Midbrain (tissue), 1 donor: Measurements from ENCODE around the gene SIRT3.
A peak's percentile ranks its signal among the peaks of the same experiment; 100 is the strongest.

Experiments
- DNase-seq: peaks from one replicate; lab custom pipeline; 2025; lab: John Stamatoyannopoulos, UW

SIRT3 gene

DNA sequence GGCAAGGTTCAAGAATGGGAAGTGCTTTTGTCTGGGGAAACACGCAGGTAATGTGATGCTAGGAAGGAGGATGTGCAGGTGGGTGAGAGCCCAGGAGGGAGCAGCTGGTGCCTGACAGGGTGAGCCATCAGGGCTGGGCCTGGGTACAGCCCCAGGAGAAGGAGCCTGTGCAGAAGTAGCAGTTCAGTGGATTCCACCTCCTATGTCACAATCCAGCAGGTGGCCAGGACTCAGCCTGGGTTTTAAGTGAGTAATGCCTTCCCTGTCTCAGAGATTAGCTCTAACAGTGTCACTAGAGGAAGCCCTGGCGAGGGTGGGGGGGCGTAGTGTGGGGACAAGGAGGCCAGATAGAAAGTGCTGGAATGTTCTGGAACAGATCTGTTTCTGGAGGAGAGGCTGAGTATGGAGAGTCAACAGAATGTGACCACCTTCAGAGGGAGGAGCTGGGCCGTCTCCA is 20.5 kb downstream of the SIRT3 start:
- DNase-seq, result no peak

DNA sequence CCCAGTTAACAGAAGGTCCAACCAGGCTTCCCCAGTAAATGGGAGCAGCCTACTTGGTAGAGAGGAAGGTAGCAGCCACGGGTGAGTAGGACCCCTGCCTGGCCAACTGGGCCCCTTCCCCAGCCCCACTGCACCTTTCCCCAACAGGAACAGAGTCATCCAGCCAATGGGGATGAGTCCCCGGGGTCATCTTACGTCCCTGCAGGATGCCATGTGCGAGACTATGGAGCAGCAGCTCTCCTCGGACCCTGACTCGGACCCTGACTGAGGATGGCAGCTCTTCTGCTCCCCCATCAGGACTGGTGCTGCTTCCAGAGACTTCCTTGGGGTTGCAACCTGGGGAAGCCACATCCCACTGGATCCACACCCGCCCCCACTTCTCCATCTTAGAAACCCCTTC is 22.1 kb downstream of the SIRT3 start:
- no peak for DNase-seq

DNA sequence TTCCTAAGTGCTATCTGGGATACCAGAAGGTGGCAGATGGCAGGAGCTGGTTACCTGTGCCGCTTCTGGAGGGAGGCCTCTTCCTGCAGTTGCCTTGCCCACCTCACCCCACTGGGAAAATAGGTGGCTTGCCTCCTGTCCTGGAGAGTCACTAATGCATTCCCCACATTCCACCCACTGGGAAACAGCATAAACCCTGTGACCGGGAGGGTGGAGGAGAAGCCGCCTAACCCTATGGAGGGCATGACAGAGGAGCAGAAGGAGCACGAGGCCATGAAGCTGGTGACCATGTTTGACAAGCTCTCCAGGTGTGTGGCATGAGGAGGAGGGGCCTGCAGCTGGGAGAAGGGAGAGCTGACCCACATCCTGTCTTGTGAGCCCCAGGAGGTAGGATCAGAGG is 23.0 kb downstream of the SIRT3 start:
- no peak for DNase-seq

DNA sequence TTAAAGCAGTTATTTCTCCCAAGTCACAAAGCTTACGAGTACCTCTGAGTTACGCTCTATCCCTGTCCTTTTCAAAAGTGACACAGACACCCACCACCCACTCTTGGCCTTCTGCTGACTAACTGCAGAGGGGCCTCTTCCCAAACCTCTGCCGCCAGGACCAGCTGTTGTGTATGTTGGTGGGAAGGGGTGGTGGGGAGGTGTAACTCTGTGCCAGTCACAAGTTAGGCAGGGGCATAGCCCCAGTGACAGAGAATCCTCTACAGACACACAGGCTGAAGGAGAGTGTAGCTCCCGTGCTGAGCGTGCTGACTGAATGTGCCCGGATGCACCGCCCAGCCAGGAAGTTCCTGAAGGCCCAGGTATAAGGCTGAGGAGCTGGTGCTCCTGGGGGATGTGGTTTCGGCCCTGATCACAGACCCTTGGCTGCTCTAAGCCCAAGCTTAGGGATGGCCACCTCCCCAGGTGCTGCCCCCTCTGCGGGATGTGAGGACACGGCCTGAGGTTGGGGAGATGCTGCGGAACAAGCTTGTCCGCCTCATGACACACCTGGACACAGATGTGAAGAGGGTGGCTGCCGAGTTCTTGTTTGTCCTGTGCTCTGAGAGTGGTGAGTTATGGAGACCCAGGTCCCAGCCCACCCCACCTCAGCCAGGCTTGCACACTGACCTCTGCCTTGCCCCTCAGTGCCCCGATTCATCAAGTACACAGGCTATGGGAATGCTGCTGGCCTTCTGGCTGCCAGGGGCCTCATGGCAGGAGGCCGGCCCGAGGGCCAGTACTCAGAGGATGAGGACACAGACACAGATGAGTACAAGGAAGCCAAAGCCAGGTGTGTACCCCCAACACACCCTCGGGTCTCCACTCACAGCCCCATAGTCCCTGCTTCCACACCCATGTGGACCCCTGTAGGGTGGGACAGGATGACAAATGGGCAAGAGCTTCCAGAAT is 23.7 kb downstream of the SIRT3 start:
- DNase-seq, result no peak

DNA sequence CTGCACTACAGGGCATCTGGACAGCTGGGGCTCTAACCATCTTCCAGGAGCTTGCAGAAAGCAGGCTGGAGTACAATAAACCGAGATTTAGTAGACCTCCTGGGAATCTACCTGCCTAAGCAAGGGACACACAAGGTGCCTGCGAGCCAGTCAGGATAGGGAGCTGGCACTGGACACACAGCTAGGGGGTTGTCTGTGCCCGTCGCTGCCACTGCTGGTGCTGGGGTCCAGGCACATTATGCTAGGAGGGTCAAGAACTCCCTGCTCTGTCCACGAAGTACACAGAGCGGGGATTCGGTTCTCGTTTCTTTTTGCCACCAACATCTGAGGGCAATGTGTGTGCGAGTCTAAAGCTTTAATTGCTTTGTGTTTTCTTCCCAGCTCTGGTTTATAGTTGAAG is 24.4 kb downstream of the SIRT3 start:
- no peak for DNase-seq

DNA sequence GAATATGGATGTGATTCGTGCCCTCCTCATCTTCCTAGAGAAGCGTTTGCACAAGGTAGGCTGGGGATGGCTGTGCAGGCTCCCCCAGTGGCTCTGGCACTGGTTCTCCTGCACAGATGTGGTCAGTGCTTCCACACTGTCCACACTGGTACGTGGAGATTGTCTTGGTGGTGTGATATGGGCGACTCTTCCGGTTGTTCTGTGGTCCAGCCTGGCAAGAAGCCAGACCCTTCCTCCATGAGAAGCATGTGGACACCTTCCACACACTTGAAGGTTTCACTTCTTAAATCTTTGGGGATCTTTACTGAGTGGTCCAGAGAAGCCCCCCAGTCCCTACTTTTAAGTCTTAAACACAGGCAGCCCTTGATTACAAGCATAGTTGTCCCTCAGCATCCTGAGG is 24.8 kb downstream of the SIRT3 start:
- no peak for DNase-seq

DNA sequence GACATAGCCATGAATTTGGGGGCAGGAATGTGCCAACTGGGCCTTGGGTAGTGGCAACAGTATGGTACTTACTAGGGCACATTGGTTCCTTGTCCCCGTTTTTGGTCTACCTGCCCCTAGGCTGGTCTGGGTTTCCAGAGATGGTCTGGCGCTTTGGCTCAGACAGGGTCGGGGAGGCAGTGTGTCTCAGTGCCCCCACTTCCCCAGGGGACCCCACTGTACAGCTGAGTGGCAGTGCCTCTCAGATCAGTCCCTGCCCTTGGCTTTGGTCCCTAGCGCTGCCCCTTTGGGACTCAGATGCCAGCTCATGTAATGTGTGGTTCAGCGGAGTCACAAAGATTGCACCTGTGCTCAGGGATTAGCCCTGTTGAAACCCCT is 25.4 kb downstream of the SIRT3 start:
- DNase-seq, result no peak

DNA sequence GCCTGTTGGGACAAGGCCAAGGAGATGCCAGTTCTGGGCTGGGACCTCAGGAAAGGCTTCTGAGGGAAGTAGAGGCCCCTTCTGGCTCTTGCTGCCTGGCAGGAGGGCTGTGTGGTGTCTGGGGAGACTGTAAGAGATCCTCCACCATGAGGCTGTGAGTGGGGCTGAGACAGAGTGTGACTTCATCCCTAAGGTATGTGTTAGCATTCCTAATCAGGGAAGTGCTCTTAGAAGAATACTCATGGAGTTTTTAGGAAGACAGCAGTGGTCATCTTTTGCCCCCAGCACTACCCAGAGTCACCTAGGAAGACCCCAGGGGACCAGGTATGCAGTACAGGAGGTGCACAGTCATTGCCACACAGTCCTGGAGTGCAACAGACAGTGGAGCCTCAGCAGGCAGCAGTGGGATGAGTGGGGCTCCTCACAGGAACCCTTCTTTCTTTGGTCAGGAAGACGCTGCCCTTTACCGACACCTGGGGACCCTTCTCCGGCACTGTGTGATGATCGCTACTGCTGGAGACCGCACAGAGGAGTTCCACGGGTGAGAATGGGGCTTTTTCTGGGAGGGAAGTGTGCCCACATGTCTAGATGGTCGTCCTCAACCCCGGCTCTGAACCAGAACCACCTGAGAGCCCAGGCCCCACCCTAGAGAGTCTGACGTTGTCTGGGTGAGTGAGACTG is 25.9 kb downstream of the SIRT3 start:
- DNase-seq, result no peak

DNA sequence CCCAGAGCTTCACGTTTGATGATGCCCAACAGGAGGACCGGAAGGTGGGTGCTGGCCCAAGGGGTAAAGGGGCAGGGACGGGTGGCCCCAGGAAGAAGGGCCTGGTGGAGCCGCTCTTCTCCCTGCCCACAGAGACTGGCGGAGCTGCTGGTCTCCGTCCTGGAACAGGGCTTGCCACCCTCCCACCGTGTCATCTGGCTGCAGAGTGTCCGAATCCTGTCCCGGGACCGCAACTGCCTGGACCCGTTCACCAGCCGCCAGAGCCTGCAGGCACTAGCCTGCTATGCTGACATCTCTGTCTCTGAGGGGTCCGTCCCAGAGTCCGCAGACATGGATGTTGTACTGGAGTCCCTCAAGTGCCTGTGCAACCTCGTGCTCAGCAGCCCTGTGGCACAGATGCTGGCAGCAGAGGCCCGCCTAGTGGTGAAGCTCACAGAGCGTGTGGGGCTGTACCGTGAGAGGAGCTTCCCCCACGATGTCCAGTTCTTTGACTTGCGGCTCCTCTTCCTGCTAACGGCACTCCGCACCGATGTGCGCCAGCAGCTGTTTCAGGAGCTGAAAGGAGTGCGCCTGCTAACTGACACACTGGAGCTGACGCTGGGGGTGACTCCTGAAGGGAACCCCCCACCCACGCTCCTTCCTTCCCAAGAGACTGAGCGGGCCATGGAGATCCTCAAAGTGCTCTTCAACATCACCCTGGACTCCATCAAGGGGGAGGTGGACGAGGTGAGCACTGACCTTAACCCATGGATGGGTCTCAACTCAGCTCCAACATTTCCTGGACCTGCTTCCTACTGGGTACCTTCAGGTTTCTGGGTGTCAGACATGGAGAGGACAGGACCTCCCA is 26.6 kb downstream of the SIRT3 start:
- no peak for DNase-seq

DNA sequence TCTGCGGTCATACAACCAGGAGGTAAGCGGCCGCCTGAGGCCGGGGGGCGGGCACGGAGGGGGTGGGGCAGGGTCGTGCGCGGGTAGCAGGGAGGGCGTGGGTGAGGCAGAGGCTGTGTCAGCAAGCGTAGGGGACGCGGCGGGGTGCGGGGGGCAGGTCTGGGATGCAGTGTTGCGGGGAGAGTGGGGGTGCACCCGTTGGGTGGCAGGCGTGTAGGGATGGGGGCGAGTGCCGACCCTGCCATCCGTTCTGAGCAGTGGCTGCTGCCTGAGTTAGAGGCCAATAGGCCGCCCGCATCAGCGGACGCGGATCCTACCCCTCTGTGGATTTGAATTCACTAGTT is 27.3 kb downstream of the SIRT3 start:
- DNase-seq, result no peak

DNA sequence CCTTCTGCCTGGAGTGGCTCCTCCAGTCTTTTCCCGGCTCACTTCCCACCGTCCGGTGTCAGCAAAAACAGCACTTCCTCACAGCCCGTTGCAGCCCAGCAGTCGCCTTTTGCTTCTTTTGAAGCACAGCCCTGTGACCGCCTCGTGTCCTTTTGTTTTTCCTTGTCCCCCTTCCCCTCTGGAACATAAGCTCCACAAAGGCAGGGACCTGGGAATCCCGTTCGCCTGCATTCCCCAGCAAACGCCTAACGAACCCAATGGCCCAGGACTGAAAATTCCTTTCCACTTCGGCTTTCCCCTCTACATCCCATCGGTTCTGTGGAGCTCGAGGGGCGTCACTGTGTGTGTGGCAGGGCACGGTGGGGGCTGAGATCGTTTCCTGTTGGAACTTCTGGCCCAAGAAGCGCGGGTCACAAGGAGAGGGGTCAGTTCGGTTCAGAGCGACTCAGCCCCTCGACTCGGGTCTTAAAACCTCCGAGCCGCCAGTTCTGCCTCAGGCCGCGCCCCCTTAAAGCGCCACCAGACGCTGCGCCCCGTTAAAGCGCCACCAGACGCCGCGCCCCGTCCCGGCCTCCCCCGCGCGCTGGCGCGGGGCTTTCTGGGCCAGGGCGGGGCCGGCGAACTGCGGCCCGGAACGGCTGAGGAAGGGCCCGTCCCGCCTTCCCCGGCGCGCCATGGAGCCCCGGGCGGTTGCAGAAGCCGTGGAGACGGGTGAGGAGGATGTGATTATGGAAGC is 27.8 kb downstream of the SIRT3 start:
- DNase-seq, result peak; percentile 76

DNA sequence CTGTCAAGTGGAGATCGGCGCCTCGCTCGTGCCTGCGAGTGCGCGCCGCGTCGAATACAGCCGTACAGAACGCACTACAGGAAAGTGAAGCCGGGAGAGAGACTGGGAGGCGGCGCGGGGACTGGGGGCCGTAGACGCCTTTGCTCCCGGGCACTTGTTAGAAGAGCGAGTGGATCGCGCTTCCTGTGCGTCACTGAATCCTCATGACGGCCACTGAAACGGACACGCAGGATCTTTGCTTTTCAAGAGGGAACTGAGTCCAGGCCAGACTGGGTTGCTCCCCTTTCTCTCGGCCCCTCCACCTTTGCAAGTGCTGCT is 28.3 kb downstream of the SIRT3 start:
- no peak for DNase-seq

DNA sequence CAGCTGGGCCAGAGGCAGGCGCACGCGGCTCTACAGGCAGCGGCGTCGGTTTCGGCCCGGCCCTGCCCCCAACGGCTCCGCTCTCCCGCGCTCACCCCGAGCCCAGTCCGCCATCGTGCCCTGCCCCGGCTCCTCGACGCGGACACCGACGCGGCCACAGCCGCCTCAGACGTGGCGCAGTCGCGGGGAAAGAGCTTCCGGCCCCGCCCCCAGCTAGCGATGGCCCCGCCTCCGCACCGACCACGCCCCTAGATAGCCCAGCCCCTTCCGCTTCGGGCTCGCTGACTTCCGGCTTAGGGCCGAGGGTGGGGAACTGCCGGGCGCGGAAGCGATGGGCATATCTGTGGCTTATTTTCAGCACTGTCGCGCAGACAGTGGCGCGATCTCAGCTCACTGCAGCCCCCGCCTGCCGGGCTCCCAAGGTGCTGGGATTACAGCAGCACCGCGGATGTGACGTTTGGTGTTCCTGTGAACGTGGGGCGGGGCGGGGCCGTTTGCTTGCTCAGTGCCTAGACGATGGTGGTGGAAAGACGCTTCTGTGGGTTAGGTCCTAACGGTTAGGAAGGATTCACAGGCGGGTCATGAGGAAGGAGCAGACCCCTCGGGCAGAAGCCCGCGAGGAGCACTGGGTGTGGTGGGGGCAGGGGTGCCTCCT is 28.8 kb downstream of the SIRT3 start, which contains the start of the genes BET1L and RIC8A:
BET1L (minus strand) TSS at position 192 of the 655 bp plus-strand sequence; CDS start at position 114, 78 bp downstream.
RIC8A (plus strand) TSS at position 501 of the 655 bp plus-strand sequence. CDS start 1,147 bp downstream, outside the sequence.
- DNase-seq, result peak; percentile 99

DNA sequence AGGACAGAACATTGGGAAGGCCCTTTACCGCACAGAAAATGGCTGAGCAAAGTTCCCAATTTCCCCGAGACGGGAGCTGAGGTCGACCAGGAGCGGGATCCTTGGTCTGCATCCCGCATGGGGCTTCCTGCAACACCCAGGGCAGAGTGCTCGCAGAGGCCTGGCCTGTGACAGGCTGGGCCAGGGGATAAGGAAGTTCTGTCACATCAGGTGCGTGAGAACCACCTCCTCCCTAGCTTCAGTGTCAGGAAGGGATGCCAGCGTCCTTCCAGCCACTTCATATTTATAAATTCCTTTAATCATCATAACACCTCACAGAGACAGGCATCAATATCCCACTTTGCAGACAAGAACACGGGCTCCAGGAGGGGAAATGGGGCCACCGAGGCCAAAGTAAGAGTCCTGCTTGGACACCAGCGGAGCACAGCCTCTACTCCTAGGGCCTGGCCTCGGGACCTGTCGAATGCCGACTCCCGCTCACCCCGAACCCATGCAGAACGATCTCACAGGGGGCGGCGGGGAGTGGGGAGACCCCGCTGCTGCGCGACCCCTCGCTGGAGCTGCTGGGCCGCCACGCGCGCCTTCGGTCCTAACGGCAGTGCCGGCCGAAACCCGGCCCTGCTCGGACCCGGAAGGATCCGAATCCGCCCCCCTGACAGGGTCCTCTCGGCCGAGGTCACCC is 29.5 kb downstream of the SIRT3 start:
- DNase-seq, result no peak

DNA sequence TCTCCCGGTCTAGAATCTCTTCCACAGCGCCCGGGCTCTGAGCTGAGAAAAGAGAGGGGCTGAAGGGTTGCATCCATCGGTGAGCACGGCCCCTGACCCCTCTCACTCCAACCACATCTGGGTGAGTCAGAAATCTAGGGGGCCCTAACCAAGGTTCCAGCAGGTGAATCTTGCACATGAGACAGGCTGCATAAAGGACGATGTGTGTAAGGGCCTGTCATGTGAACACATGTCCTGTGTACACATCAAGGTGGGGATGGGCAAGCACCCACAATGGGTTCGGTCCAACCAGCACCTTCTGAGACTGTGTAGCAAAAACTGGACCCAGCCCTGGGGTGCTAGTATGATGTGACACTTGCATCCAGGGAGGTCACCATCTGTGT is 30.1 kb downstream of the SIRT3 start:
- no peak for DNase-seq

DNA sequence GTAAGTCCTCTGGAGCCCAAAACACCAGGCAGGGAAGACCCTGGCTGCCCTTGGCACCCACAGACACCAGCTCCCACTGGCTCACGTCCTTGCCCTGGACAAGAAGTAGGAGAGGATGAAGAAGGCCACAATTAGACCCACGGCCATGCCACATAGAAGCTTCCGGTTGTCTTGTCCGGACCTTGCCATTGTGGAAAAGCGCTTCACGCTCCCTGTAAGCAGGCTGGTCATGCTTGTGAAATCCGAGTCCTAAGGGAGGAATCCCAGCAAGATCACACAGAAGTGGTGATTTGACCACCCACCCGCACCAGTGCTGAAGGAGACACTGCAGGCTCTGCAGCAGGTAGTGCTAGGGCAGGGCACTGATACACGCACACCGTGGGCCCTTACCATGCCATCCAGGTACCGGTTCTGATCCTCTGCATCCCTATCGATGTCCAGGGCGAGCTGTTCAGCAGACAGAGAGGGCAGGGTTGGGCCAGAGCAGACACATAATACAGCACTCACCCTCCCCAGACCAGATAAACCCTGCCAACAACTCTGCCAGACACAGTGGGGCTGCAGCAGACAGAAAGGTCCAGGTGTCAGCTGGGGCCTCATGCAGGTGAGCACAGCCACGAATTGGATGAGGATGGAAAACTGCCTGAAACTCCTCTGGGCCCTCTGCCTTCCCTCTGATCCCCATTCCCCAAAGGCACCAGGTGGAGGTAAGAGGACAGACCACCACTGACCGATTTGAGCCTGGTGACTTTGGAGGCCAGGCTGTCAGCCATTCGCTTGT is 30.7 kb downstream of the SIRT3 start:
- DNase-seq, result no peak

DNA sequence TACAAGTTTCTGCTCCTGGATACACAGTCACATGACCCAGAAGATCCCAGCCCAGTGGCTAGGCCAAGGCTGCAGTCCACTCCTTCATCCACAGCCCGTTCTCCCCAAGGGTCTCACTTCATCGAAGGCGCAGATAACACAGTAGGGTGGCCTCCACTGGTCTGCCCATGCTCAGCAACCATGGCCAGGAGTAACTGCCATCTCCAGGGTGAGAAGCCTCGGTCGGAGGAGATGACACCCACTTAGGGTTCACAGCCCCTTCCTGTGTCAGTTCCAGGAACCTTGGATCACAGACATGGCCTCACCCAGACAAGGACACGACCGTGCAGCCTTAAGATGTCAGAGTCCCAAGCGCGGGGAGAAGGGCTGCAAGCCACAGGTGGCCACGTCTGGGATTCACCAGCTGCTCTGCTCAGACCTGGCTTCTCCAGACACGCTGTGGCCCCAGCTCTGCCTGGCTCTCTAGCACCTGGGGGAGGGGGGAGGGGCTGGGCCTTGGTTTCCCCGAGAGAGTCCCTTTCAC is 31.5 kb downstream of the SIRT3 start:
- DNase-seq, result no peak

DNA sequence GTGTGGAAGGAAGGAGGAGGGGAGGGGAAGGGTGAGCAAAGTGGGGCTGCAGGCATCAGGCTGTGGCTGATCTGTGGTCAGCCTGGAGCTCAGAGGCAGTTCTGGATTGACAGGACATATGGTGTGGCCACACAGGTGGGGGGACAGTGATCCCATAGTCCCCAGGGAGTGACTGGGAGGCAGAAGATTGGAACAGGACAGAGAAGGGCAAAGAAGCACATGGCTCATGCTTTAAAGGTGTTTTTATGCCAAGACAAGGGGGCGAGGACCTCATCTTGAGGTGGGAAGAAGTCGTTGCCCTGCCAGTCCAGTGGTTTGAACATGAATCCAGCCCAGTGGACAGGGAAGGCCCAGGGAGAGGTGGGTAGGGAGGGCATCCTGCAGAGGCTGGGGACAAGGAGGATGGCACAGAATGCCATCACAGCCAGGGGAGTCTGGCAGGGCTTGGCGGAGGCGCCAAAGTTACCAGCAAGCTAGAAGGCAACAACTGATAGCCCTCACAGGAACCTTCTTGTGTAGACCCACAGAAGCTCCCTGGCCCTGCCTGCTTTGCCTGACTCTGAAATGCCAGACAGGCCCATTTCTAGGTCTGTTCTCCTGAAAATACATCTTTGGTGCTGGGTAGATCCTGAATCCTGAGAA is 32.1 kb downstream of the SIRT3 start:
- no peak for DNase-seq
